H1 (cell line): ENCODE results near the gene KCNIP3.
"Not testable (repeated sequence)": the region's sequence is repeated elsewhere in the genome, so short reads cannot be mapped to it uniquely, and the experiment has no call there.

Source experiments
- MAFK ChIP-seq: IDR thresholded peaks from 2 replicates; pipeline ENCODE4 v1.6.1; 2012; ENCODE audit warnings: low read depth, mild to moderate bottlenecking, improper control_type of control experiment, low read length
- TAF7 ChIP-seq: optimal IDR thresholded peaks from 2 replicates; pipeline ENCODE3; 2011; ENCODE audit warnings: low read depth, mild to moderate bottlenecking, inconsistent platforms, low read length, moderate library complexity, borderline replicate concordance
- TF ChIP-seq, protein P1 (sequence below), 3 experiments: IDR thresholded peaks; 1 replicate in 2 of 3; 2 replicates in 1 of 3; pipeline versions ENCODE4 v1.5.1 to v1.6.1; 2011; ENCODE audit warnings: low read length in 3 of 3, mild to moderate bottlenecking in 3 of 3, inconsistent platforms in 2 of 3, low read depth in 1 of 3, moderate library complexity in 1 of 3; ENCODE audit not compliant: insufficient read depth in 1 of 3; ENCODE audit errors: control extremely low read depth in 1 of 3

DNA sequence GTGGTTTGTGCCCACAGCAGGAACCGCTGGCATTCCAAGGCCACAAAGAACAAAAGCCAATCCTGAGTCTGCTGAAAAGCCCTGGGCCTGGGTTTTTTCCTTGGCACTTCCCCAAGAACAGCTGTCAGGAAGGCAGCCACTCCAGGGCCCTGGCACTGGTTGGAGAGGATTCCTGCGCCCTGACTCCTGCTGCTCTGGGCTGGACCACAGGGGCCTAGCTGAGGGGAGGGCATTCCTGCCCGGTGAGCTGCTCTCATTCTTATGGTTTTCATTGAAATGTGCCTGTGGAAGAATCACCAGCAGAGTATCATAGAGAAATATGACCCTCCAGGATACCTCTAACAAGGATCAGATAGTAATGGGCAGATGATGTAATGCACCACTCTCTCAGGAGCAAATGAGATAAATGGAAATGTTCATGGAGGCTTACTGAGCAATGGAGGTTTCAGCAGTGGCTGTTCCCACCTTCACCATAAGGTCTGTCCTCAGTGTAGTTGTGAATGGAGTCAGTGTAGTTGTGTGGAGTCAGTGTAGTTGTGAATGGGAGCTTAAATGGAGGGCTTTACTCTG lies 137.4 kb downstream of the KCNIP3 start:
- TF ChIP-seq, protein P1, sequence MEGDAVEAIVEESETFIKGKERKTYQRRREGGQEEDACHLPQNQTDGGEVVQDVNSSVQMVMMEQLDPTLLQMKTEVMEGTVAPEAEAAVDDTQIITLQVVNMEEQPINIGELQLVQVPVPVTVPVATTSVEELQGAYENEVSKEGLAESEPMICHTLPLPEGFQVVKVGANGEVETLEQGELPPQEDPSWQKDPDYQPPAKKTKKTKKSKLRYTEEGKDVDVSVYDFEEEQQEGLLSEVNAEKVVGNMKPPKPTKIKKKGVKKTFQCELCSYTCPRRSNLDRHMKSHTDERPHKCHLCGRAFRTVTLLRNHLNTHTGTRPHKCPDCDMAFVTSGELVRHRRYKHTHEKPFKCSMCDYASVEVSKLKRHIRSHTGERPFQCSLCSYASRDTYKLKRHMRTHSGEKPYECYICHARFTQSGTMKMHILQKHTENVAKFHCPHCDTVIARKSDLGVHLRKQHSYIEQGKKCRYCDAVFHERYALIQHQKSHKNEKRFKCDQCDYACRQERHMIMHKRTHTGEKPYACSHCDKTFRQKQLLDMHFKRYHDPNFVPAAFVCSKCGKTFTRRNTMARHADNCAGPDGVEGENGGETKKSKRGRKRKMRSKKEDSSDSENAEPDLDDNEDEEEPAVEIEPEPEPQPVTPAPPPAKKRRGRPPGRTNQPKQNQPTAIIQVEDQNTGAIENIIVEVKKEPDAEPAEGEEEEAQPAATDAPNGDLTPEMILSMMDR (IDR thresholded peaks at IDR 0.05; ENCODE audit: control extremely low read depth in 1 of 3, insufficient read depth in 1 of 3, low read depth in 1 of 3, low read length in 3 of 3) = not testable (repeated sequence)
- not testable (repeated sequence) for TF ChIP-seq MAFK, TAF7
